HG02840 (cell line): ENCODE data around the gene UNC13C.

Source experiments
- ATAC-seq: cut with Tn5 transposase; IDR thresholded peaks from one replicate; pipeline ENCODE4 v1.9.1; 2021; ENCODE audit warnings: mild to moderate bottlenecking, moderate library complexity, moderate number of reproducible peaks; ENCODE audit not compliant: unreplicated experiment, low FRiP score

UNC13C gene

GRCh38 chr15:54605556-54605955 lies 627.3 kb downstream of the UNC13C start:
- ATAC-seq: no peak

DNA sequence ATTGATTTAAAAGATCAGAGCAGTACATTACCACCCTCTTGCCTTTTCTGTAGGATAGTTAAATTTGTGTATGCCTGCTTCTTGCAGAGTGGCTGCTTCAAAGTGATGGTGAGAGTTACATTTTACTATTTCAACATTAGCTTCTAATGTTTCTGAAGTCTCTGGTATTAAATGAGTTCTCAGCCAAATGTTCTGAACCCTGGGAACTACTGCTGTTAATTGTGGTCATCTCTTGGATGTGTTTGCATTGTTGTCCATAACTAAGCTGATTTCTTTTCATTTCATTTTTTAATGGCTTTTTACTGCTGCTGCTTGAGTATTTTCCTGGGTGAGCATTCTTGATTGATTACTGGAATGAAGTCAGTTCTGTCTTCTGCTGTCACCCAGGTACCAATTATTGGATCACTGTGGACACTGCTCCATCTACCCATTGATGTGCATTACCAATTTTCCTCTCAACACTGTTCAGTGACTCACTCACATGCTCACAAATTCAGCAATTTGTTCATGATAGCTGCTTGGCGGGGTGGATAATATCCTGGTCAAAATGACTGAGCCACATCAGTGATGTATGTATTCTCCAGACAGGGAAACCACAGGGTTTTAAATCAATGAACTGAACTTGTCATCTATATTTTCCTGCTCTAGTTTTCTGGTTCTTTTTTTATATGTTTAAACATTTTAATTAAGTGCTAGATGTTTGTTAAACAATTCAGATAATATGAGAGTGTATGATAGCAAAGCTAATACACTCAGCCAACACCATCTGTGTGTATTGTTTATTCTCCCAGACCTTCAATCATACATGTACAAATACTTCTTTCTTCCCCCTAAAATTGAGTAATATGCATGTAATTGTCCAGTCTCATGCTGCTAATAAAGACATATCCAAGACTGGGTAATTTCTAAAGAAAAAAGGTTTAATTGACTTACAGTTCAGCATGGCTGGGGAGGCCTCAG lies 630.9 kb downstream of the UNC13C start:
- no peak for ATAC-seq

- ATAC-seq: no peak
Measured at GRCh38 chr15:54618120-54618519, 639.9 kb downstream of the UNC13C start.

- ATAC-seq: no peak
Measured at GRCh38 chr15:54619180-54619579, 640.9 kb downstream of the UNC13C start.

DNA sequence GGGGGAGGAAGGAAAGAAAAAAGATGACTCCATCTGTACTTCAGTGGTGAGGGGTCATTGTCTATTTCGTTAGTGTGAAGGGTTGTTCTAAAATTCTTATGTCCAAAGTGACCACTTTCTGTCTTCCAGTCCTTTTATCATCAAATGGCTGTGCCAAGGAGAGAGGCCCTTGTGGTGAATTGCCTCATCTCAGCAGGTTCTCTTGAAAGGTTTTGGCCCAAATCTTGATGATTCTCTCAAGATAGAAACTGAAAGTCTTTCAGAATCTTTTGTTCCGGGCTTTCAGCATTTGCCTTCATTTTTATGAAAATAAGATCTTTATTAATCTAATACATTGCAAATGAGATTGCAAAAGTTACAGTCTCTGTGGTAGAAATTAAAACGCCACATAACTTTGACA lies 642.7 kb downstream of the UNC13C start:
- no peak for ATAC-seq

DNA sequence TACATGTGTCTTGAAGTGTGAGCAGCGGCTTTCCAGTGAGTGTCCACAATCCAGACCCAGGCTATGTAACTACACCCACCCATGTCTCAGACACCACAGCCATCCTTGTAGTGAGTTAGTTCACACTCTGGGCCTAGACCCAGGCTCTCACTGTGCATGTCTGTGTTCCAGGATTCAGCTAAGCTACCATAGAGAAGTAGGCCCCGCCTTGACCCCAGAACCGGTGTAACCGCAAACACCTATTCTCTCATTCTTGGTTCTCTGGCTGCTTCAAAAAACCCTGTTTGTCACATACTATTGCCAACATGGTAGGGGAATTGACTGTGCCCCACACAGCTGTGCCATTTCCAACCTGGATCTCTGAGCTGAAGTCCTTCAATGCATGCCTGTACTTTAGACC lies 657.9 kb downstream of the UNC13C start:
- no peak for ATAC-seq

DNA sequence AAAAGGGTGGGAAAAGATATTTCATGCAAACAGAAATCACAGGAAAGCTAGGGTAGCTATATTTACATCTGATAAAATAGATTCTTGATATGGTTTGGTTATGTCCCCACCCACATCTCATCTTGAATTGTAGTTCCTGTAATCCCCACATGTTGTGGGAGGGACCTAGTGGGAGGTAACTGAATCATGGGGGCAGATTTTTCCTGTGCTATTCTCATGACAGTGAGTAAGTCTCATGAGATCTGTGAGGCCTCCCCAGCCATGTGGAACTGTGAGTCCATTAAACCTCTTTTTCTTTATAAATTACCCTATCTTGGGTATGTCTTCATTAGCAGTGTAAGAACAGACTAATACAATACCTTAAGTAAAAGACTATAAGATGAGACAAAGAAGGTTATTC lies 660.4 kb downstream of the UNC13C start:
- no peak for ATAC-seq

- no peak for ATAC-seq
Measured at GRCh38 chr15:54640873-54641272, 662.6 kb downstream of the UNC13C start.

GRCh38 chr15:54644796-54645195 lies 666.6 kb downstream of the UNC13C start:
- no peak for ATAC-seq

DNA sequence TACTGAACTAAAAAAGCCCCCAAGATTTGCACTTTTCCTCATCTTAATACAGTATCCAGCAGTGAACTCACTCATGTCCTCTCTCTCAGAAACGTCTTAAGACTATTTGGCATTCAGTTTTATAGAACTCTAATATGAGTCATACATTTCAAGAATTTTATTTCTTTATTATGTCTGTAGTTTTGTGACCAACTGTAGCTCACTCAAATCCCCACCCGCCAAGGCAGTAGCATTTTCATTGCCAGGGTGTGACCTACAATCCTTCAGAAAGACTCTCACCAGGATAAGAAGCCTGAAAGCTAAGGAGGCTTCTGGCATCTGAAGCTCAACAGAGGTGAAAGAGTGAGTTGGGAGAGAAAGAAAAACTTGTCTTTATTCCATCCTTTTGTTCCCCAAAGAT lies 681.4 kb downstream of the UNC13C start:
- ATAC-seq: no peak

DNA sequence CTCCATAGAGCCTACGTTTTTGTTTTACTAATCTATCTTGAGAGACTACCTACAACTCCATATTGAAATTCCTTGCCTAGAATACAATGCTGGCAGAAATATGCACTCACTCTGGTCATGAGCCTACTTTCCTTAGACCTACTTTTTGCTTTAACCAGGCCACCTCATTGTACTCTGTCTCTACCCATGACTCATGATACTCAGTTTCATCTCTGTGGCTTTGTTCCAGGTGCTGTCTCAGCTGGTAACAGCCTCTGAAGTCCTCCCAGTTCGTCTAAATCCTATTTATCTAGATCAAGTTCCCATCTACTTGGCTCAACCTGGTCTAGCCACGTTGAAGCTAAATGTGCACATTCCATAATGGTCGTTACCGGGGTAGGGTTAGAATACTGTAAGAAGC lies 682.1 kb downstream of the UNC13C start:
- ATAC-seq: no peak

DNA sequence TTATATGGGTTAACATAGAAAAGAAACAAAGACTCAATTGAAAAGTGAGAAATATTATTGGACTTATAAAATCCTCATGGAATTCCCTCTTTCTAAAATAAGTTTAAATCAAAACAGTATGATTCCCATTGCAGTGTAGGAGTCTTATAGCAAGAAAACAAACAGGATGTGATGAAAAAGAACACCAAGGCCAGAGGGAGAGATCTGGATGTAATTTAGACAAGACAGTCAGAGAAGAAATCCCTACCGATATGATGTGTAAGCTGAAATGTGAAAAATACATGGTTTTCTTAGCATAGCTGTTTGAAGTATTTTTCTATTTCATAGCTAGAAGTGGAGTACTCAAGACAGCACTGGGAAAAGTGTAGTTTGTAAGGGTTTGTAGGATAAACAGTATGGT lies 697.0 kb downstream of the UNC13C start:
- no peak for ATAC-seq

GRCh38 chr15:54681584-54681983 lies 703.3 kb downstream of the UNC13C start:
- no peak for ATAC-seq
